Lower lobe of right lung (tissue), 2 donors: ENCODE data around the gene EEF1A1. TPM values are rescaled to one million over a fixed set of nuclear protein-coding genes. Genes with fewer than 3 reads are reported as not detected.
A peak's percentile ranks its signal among the peaks of the same experiment; 100 is the strongest.
"Not testable (repeated sequence)": the region's sequence is repeated elsewhere in the genome, so short reads cannot be mapped to it uniquely, and the experiment has no call there.

Source experiments
- ATAC-seq, 2 donors: fragments of 200-7000 bp; cut with Tn5 transposase; one replicate each; pipeline ENCODE4 v1.9.1; 2020 to 2022; ENCODE audit warnings: mild to moderate bottlenecking in 2 of 2, moderate library complexity in 2 of 2
- DNase-seq: peaks from one replicate; pipeline ENCODE4 v3.0.0-alpha.2; 2020
- H3K27ac ChIP-seq: fragments of 200-600 bp; one replicate; pipeline ENCODE4 v1.8.0; 2022
- H3K27me3 ChIP-seq: fragments of 200-600 bp; one replicate; pipeline ENCODE4 v1.8.0; 2022; ENCODE audit warnings: low read depth
- H3K36me3 ChIP-seq: fragments of 200-600 bp; one replicate; pipeline ENCODE4 v1.8.0; 2022; ENCODE audit warnings: mild to moderate bottlenecking
- H3K4me1 ChIP-seq: fragments of 200-600 bp; one replicate; pipeline ENCODE4 v1.8.0; 2022
- H3K4me3 ChIP-seq: fragments of 200-600 bp; one replicate; pipeline ENCODE4 v1.8.0; 2022; ENCODE audit warnings: mild to moderate bottlenecking
- H3K9me3 ChIP-seq: fragments of 200-600 bp; one replicate; pipeline ENCODE4 v1.8.0; 2022
- CTCF ChIP-seq: fragments of 200-600 bp; IDR thresholded peaks from one replicate; pipeline ENCODE4 v1.8.0; 2022; ENCODE audit warnings: antibody characterized with exemption, mild to moderate bottlenecking
- intact Hi-C: fragments of 100-400 bp; cut with DNase I; formaldehyde crosslinking; loops from one replicate; pipeline ENCODE4 v1.11.0; 2022
- total RNA-seq: library from RNA; stranded (reverse); fragmentation: NEBNext Ultra II Directional; extraction: Animal tissue kit (Norgen Biotek cat#: 25700); gene quantifications from one replicate; pipeline ENCODE4 v1.2.1, GENCODE V29; 2021
- donor health status: DM: no; HTN: yes; CAD: no; lungs with severe emphysema.

EEF1A1 gene
- total RNA-seq, 1 donor from 2014 or later: 9,415 TPM

- peak overlapping the region; percentile 85 for H3K4me3 ChIP-seq
These were observed 2.5 kb downstream of the EEF1A1 start for GRCh38 chr6:73518100-73518981.

DNA sequence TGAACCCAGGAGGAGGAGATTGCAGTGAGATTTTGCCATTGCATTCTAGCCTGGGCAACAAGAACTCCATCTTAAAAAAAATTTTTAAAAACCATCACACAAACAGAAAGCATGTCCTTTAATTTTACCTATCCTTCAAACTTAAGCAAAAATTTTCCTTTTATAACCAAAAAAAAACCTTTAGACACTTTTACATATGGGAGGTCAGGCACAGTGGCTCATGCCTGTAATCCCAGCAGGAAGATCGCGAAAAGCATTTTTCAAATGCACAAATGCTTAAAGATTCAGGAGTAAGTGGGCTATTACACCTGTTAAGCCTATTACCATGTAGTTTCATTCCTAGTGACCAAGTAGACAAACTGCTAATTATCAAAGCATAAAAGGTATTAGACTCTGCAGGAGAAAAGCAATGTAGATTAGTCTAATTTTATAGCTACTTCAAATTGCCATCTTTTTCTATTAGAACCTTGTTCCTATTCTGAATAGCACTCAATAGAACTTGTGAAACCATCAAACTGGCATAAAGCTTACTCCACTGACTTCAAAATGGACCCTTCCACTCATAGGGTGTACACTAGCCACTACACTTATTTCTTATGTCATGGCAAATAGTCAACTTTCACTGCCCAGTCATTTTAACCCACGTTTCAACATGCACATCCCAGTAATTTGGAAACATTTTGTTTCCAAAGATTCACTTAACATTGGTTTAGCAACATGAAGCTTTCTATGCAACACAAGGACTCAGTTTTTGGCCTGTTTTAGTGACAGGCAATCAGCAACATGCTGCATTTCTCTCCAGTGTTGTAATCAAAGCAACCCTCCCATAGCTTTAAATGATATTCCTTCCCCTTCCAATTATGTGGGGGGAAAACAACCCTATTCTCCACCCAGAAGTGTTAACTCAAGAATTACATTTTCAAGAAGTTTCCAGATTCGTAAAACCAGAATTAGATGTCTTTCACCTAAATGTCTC, 4.0 kb downstream of the EEF1A1 start:
- H3K27me3 ChIP-seq: no peaks in the 10 kb centered on the region
- no peak for TF ChIP-seq CTCF
- H3K36me3 ChIP-seq: peaks cover 68% of the 10 kb centered on the region
- intact Hi-C loops: loop anchor here (5.0 kb wide), 1 partner anchor 90 kb away; no protein-coding TSS in a partner anchor
- peak overlapping the region; percentile 33 for H3K4me3 ChIP-seq
- no peak for DNase-seq
- H3K9me3 ChIP-seq: no peaks in the 10 kb centered on the region
- peaks cover 50% of the 10 kb centered on the region for H3K4me1 ChIP-seq
- H3K27ac ChIP-seq: no peak overlapping the region
- ATAC-seq: no peak

More at GRCh38 chr6:73518100-73518981, 2.5 kb downstream of the EEF1A1 start:
- ATAC-seq, H3K9me3 ChIP-seq, DNase-seq, H3K27me3 ChIP-seq: not testable (repeated sequence)
- peak overlapping the region; percentile 100 for H3K27ac ChIP-seq
- H3K4me1 ChIP-seq: peaks cover 65% of the 10 kb centered on the region
- H3K36me3 ChIP-seq: peaks cover 64% of the 10 kb centered on the region
- intact Hi-C loops: loop anchor here (5.0 kb wide), 1 partner anchor 89 kb away; no protein-coding TSS in a partner anchor

DNA sequence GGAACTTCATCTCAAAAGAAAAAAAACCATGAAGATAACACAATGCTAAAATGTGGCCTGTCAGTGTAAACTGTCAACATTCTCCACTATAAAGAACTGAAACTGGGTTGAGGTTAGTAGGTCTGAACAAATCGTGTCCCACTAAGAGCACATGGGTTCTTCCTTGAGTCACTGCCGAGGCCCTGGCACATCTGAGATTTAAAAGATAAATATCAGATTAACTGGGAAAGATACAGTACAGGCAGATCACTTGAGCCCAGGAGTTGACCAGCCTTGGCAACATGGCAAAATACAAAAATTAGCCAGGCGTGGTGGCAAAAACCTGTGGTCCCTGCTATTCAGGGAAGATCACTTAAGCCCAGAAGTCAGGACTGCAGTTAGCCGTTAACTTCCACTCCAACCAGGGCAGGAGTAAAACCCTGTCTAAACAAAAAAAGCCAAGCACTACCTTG, 5.6 kb downstream of the EEF1A1 start:
- no peak for TF ChIP-seq CTCF
- Histone ChIP-seq H3K27me3 (no peaks in the 10 kb centered on the region), H3K36me3 (peaks cover 68% of the 10 kb centered on the region), H3K27ac (peak overlapping the region; percentile 26), H3K4me3 (peak overlapping the region; percentile 33), H3K9me3 (no peaks in the 10 kb centered on the region), H3K4me1 (peaks cover 50% of the 10 kb centered on the region)
- ATAC-seq: no peak
- DNase-seq: no peak
- intact Hi-C loops: loop anchor here (5.0 kb wide), 1 partner anchor 92 kb away; no protein-coding TSS in a partner anchor

DNA sequence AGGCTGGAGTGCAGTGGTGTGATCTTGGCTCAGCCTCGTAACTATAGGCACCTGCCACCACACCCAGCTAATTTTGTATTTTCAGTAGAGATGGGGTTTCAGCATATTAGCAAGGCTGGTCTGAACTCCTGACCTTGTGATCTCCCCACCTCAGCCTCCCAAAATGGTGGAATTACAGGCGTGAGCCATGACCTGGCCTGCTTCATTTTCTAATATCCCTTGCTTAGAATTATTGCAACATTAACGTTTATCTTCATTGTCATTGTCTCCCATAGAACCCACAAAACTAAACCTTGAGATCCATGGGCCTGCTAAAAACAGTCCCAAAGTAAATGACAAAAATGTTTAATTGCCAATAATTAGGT, 6.1 kb downstream of the EEF1A1 start:
- ATAC-seq: no peak
- Histone ChIP-seq H3K27ac (no peak overlapping the region), H3K27me3 (no peaks in the 10 kb centered on the region), H3K36me3 (peaks cover 63% of the 10 kb centered on the region), H3K9me3 (no peaks in the 10 kb centered on the region), H3K4me3 (no peak overlapping the region), H3K4me1 (peaks cover 50% of the 10 kb centered on the region)
- TF ChIP-seq CTCF: no peak
- intact Hi-C loops: loop anchor here (5.0 kb wide), 1 partner anchor 93 kb away; no protein-coding TSS in a partner anchor
- DNase-seq: no peak

- intact Hi-C loops: no loop called here
- DNase-seq: no peak
- H3K4me1 ChIP-seq: peaks cover 37% of the 10 kb centered on the region
- no peaks in the 10 kb centered on the region for H3K27me3 ChIP-seq
- H3K36me3 ChIP-seq: peaks cover 51% of the 10 kb centered on the region
- H3K9me3 ChIP-seq: no peaks in the 10 kb centered on the region
- no peak overlapping the region for H3K4me3 ChIP-seq
- TF ChIP-seq CTCF: no peak
- no peak overlapping the region for H3K27ac ChIP-seq
- ATAC-seq: peak in 1 of 2 donors; percentile 3
These were observed 7.4 kb downstream of the EEF1A1 start for GRCh38 chr6:73513496-73513854.
